Astrocyte of the spinal cord (primary cell): ENCODE results near the gene BRIP1.
A peak's percentile ranks its signal among the peaks of the same experiment; 100 is the strongest.

Experiments used
- DNase-seq: peaks from one replicate; pipeline ENCODE4 v3.0.0; 2011; ENCODE audit warnings: low read depth, low spot score
- H3K4me3 ChIP-seq: 2 replicates; pipeline ENCODE4 v1.5.1; 2011; ENCODE audit warnings: low read depth, mild to moderate bottlenecking, low read length, moderate library complexity
- CTCF ChIP-seq: IDR thresholded peaks from 2 replicates; pipeline ENCODE4 v1.5.1; 2012; ENCODE audit warnings: low read depth, mild to moderate bottlenecking, low read length, inconsistent platforms
- in situ Hi-C: cut with HindIII; loops from 2 replicates; pipeline ENCODE4 v1.10.0; 2017; ENCODE audit warnings: low sequenced_read_pairs

The BRIP1 gene

GRCh38 chr17:61839300-61839786 lies 24.0 kb downstream of the BRIP1 start:
- in situ Hi-C loops = no loop called here
- TF ChIP-seq CTCF = no peak
- H3K4me3 ChIP-seq = no peak overlapping the region
- DNase-seq = no peak

GRCh38 chr17:61837175-61838051 lies 25.9 kb downstream of the BRIP1 start:
- TF ChIP-seq CTCF = peak; percentile 82
- DNase-seq = peak; percentile 66
- in situ Hi-C loops = no loop called here
- no peak overlapping the region for H3K4me3 ChIP-seq

DNA sequence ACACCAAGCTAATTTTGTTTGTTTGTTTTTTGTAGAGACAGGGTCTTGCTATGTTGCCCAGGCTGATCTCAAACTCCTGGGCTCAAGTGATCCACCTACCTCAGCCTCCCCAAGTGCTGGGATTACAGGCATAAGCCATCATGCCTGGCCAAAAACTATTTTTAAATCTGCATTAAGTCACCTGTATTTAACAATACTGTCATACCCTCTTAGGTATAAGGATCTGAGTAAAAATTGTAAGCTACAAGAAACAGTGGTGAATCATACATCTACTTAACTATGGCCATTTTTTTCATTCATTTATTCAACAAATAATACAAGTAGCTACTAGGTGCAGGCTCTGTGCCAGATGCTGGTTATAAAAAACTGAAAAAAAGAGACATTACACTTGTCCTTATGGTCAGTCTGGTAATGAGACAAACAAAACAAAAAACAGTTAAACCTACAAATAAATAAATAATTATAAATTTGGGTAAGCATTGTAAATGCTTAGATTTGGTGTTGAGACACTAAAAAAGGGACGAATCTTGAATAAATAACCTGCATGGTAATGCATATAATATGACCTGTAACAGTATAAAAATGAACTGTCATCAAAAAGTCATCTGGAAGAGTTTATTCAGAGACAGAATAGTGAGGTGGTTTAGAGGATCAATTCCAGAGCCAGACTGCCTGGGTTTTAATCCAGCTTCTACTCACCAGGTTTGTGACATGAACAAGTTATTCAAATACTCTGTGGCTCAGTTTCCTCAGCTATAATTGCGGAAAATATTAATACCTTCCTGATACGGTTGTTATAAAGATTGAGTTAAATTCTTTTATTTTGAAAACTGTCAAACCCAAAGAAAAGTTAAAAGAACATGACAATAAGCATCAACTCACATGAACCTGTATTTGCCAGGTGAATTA lies 26.8 kb downstream of the BRIP1 start:
- no peak for DNase-seq
- TF ChIP-seq CTCF = no peak
- in situ Hi-C loops = no loop called here
- no peak overlapping the region for H3K4me3 ChIP-seq

DNA sequence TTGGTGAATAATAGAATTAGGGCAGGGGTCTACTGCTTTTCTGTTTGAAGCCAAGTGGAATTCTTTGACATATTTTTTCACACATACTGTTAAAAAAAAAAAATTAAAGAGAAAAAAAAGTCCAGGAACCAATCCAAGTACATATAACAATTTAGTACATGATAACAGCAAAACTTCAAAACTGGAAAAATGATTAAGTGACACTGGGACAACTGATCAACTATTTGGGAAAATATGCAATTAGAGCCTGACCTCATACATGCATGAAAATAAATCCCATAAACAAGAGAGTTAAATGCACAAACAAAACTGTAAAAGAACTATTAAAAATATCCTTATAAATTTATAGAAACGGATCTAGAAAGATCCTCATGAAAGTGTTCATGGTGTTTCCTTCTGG lies 27.7 kb downstream of the BRIP1 start:
- H3K4me3 ChIP-seq = no peak overlapping the region
- in situ Hi-C loops = no loop called here
- no peak for TF ChIP-seq CTCF
- DNase-seq = no peak

DNA sequence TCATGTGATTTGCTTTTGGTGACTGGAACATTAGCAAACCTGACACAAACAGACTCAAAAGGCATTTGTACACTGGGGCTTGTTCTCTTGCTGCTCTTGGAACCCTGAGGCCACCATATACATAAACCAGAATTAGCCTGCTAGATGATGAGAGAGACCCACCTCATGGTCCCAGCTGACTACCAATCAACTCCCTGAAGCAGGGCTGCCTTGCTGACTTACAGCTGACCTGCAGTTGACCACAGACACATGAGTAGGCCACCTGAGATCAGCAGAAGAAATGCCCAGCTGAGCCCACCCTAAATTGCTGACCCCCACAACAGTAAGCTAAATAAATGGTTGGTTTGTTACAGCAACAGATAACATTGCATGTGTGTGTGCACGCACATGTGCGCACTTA lies 28.7 kb downstream of the BRIP1 start:
- in situ Hi-C loops = no loop called here
- H3K4me3 ChIP-seq = no peak overlapping the region
- no peak for DNase-seq
- no peak for TF ChIP-seq CTCF

- no peak for TF ChIP-seq CTCF
- H3K4me3 ChIP-seq = no peak overlapping the region
- in situ Hi-C loops = no loop called here
- DNase-seq = peak; percentile 36
Measured at GRCh38 chr17:61833536-61834193, 29.7 kb downstream of the BRIP1 start.
